GM18507 (cell line): ENCODE measurements around the gene INS.

Experiments used
- DNase-seq: peaks from one replicate; pipeline ENCODE4 v3.0.0; 2011; ENCODE audit warnings: low read depth; ENCODE audit not compliant: insufficient read length; ENCODE audit errors: extremely low spot score
- FAIRE-seq: peaks from 2 replicates; lab custom pipeline; 2011; peaks lifted over from hg19 to GRCh38; lab: Jason Lieb, UNC

The INS gene

DNA sequence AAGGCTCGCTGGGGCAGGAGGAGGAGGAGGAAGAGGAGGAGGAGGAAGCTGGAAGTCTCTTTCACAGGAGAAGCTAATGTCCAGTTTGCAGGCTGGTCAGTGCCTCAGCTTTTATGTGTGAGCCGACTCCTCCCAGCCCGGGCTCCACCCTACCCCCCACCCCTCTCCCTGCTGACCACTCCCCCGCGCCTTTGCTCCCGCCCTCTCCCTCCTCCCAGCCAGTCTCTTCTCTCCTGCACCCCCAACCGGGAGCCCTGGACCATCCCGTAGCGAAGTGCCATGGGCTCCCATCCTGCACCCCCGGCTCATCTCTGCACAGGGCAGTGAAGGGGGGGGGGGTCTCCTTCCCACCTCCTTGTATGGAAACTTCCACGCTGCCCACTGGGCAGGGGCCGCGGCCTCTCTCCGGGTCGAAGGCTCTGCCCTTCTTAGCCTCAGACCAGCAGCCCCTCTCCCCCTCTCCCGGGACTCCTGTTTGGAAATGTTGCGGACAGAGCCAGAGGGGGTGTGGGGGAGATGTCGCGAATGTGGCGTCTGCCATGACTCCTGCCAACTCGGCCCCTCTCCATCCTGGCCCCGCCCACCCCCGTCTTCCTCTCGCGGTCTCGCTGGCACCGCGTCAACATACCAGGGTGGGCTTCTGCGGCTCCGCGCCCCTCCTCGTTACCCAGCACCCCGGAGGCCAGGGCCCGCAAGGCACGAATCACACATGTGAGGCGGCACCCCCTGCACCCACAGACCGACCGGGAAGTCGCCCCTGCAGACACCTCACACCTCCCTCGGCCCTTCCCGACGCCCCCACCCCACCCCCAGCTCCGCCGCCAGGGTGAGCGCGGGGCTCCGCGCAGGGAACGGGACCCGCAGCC lies 23.6 kb downstream of the INS start:
- FAIRE-seq (no peak), DNase-seq (no peak)

DNA sequence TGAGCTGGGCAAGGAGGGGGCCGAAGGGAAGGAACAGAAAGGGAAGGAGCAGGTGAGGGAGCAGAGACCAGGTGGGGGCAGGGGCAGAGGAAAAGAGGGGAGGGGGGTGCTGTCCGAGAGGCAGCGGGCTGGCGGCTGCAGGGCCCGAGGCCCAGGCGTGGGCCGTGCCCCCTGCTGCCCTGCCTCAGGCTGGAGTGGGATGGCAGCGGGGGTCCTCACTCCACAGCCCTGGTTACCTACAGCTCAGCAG lies 24.1 kb downstream of the INS start:
- no peak for DNase-seq
- FAIRE-seq = no peak

DNA sequence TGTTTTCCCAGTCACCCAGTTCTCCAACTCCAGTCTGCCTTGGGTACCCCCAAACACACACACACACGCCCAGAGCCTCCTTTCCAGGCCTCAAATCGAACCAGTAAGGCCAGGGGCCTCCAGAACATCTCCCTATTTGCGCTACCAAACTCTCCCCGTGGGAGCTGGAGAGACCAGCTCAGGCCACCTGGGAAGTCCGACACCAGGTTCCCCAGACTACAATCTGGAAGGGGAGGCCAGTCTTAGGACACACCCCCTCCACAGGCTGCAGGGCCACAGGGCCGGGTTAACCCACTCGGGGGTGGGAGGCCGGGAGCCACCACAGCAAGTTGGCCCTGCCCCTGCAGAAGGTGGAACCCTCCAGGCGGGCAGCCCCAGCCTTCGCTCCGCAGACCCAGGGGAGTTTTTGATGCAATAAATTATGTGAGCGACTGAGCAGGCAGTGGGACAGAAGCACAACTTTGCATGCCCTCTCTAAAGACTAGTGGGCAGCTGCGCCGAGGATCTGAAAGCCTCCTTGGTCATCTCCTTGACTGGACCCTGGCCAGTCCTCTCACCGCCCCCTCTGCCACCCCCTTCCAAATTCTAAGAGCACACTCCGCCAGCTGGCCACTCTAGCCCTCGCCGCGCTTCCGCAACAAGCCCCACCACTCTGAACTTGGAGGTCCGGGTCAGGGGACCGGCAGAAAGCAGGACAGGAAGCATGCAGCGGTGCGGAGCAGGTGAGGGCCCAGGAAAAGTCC lies 24.6 kb downstream of the INS start:
- DNase-seq (no peak), FAIRE-seq (no peak)

DNA sequence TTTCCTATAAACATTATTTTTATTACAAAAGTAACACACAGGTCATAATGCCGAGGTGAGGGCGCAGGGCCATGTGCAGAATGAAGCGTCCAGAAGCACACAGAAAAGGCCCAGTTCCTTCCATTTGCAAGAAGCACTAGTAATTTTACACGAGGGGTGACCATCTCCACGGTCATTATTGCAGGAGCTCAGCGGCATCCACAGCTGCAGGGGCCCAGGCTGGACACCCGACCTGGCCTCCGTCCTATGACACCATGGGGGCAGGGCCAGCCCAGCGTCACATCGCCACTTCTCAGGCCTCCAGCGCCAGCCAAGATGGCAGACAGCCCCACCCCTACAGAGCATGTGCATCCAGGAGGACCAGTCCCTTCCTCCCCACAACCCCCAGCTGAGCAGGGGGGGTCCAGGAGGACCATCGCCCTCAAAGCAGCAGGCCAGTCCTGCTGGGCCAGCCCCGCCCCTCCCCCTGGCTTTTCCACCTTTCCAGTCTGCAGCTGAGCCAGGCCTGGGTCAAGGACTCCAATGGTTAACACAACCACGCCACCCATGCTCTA lies 25.3 kb downstream of the INS start:
- FAIRE-seq (no peak), DNase-seq (no peak)

DNA sequence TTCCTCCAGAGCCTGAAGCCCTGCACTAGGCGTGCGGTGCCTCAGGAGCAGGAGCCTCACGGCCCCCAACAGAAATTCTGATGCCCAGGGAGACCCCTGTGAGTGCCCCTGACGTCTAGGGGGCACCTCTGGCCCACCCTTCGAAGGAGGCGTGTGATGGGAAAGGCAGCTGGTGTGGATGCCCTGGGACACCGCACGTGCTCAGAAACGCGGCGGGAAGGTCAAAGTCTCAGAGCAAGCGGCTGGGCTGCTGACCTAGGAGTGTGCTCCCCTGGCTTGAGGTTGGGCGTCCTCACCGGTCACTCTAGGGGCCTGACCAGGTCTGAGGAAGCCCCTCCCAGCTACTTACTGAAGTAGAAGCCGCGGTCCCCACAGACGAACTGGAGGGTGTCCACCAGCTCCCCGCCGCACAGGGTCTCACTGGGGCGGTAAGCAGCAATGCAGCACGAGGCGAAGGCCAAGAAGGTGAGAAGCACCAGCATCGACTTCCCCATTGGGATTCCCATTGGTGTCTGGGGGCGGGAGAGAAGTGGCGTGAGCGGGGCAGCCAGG lies 25.9 kb downstream of the INS start:
- no peak for DNase-seq
- no peak for FAIRE-seq

DNA sequence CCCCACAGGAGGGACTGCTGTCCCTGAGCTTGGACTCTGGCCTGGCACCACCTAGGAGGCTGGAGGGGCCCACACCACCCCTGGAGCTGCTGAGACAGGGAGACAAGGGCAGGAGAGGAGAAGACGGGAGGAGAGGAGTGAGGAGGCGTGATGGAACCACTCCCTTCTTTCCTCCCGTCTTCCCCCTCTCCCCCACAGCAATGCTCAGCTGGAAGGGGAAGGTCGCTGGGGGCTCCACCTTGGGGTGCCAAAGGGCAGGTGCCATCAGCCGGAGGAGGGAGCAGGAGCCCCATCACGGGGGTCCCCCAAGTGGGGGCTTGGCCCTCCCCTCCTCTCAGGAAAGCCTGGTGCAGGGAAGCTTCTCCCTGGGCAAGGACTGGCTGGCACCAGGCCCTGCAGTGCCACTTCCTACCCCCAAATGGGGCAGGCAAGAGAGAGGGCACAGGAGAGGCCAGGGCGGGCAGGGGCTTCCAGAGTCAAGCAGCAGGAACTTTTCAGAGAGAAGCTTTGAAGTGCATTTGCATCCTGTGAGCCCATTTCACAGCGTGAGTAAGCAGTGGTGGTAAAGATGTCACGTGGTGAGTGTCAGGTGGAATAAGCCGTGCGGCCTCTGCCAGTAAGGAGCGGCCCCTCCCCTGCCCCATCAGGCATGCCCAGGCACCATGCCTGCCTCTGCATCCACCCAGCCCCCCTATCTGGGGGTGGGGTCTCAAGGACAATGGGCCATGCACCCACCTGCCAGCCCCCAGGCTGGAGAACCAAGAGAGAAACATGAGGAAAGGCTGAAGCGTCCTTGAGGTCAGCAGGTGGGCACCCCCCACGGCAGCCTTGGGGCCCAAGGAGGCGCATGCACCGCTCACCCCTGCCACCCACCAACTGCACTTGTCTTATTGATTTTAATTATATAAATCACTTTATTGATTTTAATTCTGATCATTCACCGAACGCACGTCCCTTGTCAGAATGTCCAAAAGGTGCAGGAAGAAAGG lies 26.7 kb downstream of the INS start:
- FAIRE-seq = no peak
- DNase-seq = no peak

DNA sequence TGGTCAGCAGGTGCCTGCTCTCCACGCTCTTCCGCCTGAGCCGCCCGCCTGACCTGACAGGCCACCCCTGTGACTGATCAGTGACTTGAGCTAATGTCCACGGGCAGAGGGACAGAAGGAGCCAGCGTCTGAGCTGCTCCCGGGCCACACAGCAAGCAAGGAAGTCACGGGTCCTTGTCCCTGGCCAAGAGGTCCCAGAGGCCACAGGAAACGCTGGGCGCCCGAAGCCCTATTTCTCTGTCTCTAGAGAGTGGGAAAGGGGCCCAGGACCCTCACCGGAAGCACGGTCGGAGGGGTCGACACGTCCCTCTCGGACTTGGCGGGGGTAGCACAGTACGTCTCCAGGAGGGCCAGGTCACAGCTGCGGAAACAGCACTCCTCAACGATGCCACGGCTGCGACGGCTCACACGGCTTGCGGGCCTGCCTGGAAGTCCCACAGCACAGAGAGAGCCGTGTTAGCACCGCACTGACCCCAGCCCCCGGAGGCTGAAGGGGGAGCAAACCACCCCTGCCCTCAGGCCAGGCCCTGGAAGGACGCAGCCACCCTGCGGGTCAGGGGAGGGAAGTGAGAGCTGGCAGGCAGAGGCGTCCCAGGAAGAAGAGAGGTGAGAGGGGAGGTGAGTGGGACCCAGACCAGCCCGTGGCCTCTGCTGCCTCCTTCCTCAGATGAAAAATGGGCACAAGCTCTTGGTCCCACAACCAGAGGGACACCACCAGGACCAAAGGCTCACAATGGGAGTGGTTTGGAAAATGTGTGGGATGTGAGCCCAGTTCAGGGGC lies 27.6 kb downstream of the INS start:
- DNase-seq (no peak), FAIRE-seq (no peak)

DNA sequence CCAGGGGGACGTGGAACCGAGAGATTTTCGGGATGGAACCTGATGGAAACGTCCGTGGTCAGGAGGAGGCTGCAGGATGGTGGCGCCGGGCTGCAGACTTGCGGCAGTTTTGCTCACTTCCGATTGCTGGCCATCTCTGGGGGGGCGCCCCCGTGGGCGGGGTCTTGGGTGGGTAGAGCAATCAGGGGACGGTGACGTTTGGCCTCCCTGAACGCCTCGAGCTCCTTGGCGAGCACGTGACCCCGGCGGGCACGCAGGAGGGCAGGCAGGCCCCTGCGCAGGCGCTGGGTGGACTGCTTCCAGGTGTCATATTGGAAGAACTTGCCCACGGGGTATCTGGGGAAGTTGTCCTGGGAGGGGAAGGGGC lies 28.2 kb downstream of the INS start:
- FAIRE-seq = no peak
- DNase-seq = no peak

DNA sequence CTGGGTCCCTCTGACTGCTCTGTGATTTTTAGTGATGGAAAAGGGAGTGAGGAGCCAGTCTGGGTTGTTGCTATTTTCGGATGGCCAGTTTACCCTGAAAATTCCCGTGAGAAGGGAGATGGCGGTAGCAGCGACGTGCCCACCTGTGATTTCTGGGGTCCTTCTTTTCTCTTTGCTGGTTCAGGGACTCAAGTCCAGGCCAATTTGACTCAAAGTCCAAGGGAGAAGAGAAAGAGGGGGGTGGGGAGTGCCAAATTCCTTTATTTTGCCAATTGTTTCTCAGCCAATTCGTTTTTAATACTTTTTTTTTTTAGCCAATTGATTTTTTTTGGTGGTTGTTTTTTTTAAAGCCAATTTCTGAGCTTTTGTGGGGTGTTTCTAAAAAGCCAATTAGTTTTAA lies 28.8 kb downstream of the INS start:
- DNase-seq (no peak), FAIRE-seq (no peak)

DNA sequence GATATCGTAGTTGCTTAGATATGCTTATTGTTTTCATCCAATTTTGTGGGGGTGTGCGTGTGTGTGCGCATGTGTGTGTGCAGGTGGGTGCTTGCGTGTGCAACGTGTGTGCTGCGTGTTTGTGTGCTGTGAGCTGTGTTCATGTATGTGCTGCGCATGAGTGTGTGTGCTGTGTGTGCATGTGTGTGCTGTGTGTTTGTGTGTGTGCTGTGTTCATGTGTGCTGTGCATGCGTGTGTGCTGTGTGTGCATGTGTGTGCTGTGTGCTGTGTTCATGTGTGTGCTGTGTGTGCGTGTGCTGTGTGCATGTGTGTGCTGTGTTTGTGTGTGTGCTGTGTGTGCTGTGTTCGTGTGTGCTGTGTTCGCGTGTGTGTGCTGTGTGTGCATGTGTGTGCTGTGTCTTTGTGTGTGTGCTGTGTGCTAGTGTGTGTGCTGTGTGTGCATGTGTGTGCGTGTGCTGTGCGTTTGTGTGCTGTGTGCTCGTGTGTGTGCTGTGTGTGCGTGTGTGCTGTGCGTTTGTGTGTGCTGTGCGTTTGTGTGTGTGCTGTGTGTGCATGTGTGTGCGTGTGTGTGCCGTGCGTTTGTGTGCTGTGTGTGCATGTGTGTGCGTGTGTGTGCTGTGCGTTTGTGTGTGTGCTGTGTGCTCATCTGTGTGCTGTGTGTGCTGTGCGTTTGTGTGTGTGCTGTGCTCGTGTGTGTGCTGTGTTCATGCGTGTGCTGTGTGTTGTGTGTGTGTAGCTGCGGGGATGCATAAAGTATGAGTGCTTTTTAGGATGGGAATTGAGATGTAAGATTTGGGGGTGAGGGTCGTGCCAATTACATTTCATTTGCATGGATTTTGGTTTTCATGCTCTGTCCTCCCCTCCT lies 29.4 kb downstream of the INS start:
- FAIRE-seq = no peak
- DNase-seq = no peak

DNA sequence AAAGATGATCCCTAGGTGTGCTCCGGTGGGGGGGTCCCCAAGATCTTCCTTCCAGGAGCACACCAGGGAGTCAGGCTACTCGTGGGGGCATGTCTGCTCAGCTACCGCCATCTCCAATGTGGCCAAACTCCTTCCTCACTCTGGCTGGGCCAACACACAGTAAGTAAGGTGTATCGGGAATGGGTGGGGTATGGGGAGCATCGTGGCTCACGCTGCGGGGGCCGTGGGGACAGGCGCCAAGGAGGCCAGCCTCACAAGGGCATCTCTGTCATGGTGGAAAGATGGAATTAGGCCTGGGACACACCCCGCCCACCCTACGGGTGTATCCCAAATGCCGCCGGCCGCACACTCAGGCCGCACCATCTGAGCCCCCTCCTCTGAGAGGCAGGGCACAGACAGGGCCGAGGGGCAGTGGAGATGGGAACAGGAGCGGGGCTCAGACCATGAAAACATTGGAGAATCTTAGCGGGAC lies 30.1 kb downstream of the INS start:
- no peak for FAIRE-seq
- no peak for DNase-seq

DNA sequence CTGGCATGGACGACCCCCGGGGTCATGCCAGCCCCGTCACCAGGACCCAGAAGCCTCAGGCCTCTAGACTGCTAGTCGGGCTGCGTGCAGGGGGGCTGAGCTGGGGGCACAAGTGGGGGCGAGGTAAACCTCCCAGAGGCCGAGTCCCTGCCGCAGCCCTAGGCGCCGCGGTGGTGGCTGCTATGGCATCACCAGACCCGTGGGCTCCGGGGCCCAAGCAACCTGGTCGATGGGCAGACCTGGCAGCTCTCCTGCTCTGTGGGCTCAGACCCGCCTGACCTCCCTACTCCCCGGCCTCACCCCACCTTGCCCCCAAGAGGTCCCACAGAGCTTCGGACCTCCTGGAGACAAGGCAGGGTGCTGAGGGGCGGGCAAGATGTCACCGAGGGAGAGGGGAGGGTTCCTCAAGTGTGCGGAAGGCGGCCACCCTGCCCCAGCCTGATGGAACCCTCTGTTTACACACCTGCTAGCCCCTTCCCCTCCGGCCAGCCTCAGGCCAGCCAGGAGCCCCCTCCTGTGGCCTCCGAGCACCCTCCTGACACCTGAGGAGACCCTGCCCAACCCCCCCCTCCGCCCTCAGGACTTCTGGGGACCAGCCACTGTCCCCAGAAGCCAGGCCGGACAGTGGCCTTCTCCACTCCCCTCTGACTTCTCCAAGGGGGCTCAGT lies 31.2 kb downstream of the INS start:
- no peak for FAIRE-seq
- no peak for DNase-seq

DNA sequence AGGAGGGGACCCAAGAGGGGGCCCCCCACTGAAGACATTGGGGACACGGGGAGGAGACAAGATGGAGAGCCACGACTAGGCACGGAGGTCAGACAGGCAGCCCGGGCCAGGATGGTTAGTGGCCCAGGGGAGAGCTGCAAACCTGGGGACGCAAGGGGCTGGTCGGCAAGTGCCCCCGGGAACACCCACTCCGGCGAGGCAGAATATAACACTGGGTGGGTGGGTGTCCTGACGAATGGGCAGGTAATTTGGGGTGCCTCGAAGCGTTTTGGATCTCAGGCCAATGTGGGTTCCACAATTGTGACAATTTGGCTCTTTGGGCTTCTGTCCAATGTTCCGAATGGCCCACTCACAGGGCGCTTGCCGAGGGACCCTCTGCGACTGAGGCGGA lies 31.7 kb downstream of the INS start:
- no peak for FAIRE-seq
- no peak for DNase-seq

DNA sequence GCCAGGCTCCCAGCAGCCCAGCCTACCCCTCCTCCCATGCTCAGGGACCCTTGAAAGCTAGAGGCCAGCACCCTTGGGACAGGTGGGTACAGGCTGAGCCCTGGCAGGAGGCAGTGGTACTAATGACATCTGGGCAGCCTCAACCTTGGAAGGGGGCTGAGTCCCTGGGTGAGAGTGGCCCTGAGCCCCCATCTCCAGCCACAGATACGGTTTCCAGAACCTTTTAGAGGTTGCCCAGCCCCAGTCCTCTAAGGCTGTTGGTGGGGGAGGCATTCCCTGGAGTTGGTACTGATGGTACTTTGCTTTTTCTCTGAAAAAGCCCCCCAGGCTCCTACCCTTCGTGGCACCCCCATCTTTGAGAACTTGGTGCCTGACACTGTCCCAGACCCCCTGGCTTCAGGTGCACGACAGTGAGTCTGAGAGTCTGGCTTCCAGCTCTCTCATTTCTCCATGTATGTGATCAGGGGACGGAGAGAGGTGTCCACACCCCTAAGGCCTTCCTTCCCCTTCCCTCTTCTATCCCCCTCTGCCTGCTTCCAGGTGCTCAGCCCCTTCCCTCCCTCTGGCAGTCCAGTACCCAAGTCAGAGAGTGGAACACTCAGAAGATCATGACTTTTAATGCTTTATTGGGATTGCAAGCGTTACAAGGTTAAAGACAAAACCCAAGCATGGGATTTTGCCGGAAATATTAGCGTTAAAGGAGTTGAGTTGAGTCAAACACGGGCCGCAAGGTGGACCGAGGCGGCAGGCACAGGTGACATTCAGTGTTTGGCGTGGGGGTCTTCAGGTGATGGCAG lies 32.3 kb downstream of the INS start:
- DNase-seq = no peak
- FAIRE-seq = no peak

DNA sequence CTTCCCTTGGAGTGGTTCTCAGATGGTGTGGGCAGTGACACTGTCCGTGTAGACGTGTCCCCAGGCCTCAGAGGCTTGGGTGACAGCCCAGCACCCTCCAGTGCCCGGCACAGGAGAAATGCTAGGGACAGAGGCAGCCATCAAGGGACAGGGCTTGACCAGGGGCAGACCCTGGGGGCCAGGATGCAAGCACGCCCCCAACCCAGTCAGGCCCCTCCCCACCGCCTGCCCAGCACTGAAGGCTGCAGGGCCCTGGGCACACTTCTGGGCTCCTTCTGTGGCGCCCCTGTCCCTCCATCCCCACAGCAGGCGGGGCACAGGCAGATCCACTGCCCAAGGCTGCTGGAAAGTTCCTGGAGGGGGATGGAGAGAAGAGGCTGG lies 32.9 kb downstream of the INS start:
- FAIRE-seq = no peak
- no peak for DNase-seq

DNA sequence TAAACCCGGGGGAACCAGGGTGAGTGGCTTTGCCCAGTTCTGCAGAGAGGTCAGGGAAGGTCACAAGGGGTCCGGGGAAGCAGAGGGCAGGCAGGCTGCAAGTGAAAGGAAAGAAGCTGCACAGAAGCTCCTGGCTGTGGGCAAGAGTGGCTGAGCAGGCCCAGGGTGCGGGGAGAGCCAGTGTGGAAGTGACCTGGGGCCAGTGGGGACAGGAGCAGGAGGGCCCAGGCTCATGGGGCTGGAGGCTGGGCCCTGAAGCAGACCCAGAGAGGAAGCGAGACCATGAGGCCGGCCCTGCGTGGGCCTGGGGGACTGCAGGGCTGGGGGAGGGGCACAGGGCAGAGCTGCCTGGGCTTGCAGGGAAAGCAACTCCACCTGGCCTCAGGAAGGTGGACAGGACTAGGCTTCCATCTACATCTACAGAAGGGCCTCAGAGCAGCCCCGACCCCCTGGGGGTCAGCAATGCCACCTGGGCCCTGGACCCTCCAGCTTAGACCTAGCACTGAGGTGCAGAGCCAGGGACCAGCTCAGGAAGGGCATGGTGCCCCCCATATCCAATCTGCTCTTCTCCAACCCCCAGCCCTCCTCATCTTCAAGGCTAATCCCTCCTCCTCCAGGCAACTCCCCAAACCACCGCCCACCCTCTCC lies 33.4 kb downstream of the INS start:
- DNase-seq = no peak
- no peak for FAIRE-seq
